GM12878 (cell line): Measurements from ENCODE around the gene SDHC.

ENCODE experiments used
- BHLHE40 ChIP-seq, 2 experiments: fragments of 450-650 bp in 1 of 2; IDR thresholded peaks; 2 replicates each; pipeline ENCODE4 v1.6.1; 2011 to 2017; ENCODE audit warnings: low read depth in 2 of 2, borderline replicate concordance in 1 of 2, improper control_type of control experiment in 1 of 2, low read length in 1 of 2, mild to moderate bottlenecking in 1 of 2
- BRCA1 ChIP-seq: IDR thresholded peaks from 2 replicates; pipeline ENCODE4 v1.6.1; 2011; ENCODE audit warnings: low read depth, low read length, improper control_type of control experiment
- CHD4 ChIP-seq: fragments of 200-600 bp; sonication (generic); IDR thresholded peaks from 2 replicates; pipeline ENCODE4 v1.6.1; 2016; ENCODE audit warnings: mild to moderate bottlenecking
- CTCF ChIP-seq, 3 experiments: IDR thresholded peaks in 2 of 3; conservative IDR thresholded peaks in 1 of 3; 2 replicates each; pipeline ENCODE4 v1.5.1; 2011; ENCODE audit warnings: low read depth in 3 of 3, low read length in 3 of 3, mild to moderate bottlenecking in 3 of 3, control low read depth in 2 of 3, moderate library complexity in 2 of 3, inconsistent platforms in 1 of 3, mixed read lengths in 1 of 3; ENCODE audit not compliant: control insufficient read depth in 2 of 3, insufficient read depth in 1 of 3; ENCODE audit errors: extremely low read depth in 1 of 3
- E2F4 ChIP-seq: IDR thresholded peaks from 2 replicates; pipeline ENCODE4 v1.6.1; 2012; ENCODE audit warnings: low read depth, low read length, improper control_type of control experiment
- MAX ChIP-seq: IDR thresholded peaks from 2 replicates; pipeline ENCODE4 v1.6.1; 2012; ENCODE audit warnings: low read depth, low read length, improper control_type of control experiment
- POLR2A ChIP-seq: IDR thresholded peaks from 2 replicates; pipeline ENCODE4 v1.6.1; 2011; ENCODE audit warnings: low read depth, mild to moderate bottlenecking, low read length
- PRDM15 ChIP-seq: fragments of 450-650 bp; formaldehyde crosslinking; IDR thresholded peaks from 2 replicates; pipeline ENCODE4 v1.4.0; 2020; ENCODE audit warnings: mild to moderate bottlenecking, moderate library complexity
- RAD21 ChIP-seq: IDR thresholded peaks from 2 replicates; pipeline ENCODE4 v1.6.1; 2011; ENCODE audit warnings: mild to moderate bottlenecking, low read depth, low read length, moderate library complexity; ENCODE audit not compliant: insufficient read depth
- SIN3A ChIP-seq: IDR thresholded peaks from 2 replicates; pipeline ENCODE4 v1.6.1; 2012; ENCODE audit warnings: low read depth, low read length, improper control_type of control experiment
- SMC3 ChIP-seq: IDR thresholded peaks from 2 replicates; pipeline ENCODE4 v1.6.1; 2011; ENCODE audit warnings: low read length, improper control_type of control experiment, borderline replicate concordance
- TAF1 ChIP-seq: IDR thresholded peaks from 2 replicates; pipeline ENCODE4 v1.6.1; 2011; ENCODE audit warnings: mild to moderate bottlenecking, low read depth, low read length, borderline replicate concordance
- TF ChIP-seq, protein P1 (sequence below): fragments of 450-650 bp; IDR thresholded peaks from 2 replicates; pipeline ENCODE4 v1.6.1; 2017; ENCODE audit warnings: mild to moderate bottlenecking, low read depth, inconsistent platforms; ENCODE audit not compliant: poor library complexity, severe bottlenecking
- TF ChIP-seq, protein P2 (sequence below): IDR thresholded peaks from 2 replicates; pipeline ENCODE4 v1.6.1; 2012; ENCODE audit warnings: low read length, inconsistent platforms

DNA sequence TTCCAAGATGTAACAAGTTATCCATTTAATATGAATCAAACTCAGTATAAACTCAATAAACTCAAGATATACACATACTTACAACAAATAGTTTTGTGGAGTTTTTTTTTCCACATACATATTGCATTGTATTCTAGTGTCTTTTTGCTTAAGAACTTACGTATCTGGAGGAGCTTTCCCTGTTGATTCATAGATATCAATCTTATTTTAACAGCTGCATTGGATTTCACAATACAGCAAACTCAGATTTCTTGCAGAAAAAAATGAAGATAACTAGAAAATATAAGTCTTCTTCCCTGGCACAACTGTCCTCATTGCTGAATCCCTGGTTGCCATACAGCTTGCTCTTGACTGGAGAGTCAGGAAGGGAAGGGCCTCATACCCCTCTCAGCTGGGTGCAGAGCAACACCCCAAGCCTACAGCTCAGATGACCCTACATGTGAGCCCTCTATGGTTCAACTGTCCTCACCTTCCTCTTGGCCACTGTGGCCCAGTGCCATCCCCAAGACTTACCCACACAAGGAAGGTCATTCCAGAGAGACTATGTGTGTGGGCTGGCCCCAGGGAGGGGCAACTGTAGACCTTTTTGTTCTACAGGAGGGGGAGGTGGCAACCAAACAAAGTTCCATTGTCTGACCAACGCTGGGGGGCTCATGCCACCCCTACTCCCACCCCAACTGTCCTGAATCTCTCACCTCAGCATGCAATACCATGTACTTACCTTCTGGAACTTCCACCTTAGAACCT, 6.1 kb upstream of the SDHC start:
- TF ChIP-seq, protein P1, sequence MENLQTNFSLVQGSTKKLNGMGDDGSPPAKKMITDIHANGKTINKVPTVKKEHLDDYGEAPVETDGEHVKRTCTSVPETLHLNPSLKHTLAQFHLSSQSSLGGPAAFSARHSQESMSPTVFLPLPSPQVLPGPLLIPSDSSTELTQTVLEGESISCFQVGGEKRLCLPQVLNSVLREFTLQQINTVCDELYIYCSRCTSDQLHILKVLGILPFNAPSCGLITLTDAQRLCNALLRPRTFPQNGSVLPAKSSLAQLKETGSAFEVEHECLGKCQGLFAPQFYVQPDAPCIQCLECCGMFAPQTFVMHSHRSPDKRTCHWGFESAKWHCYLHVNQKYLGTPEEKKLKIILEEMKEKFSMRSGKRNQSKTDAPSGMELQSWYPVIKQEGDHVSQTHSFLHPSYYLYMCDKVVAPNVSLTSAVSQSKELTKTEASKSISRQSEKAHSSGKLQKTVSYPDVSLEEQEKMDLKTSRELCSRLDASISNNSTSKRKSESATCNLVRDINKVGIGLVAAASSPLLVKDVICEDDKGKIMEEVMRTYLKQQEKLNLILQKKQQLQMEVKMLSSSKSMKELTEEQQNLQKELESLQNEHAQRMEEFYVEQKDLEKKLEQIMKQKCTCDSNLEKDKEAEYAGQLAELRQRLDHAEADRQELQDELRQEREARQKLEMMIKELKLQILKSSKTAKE, result no peak
- TF ChIP-seq CTCF (IDR thresholded peaks at IDR 0.05 in 2 of 3, conservative IDR thresholded peaks at IDR 0.05 in 1 of 3; ENCODE audit: control insufficient read depth in 2 of 3, extremely low read depth in 1 of 3, insufficient read depth in 1 of 3, low read depth in 3 of 3, low read length in 3 of 3) (no peak), MAX (no peak), CHD4 (no peak), TAF1 (no peak), PRDM15 (no peak), RAD21 (no peak), BHLHE40 (IDR thresholded peaks at IDR 0.05; ENCODE audit: borderline replicate concordance in 1 of 2, low read depth in 2 of 2, low read length in 1 of 2) (no peak), BRCA1 (no peak), SIN3A (no peak), SMC3 (no peak), E2F4 (no peak), POLR2A (no peak)
- TF ChIP-seq, protein P2, sequence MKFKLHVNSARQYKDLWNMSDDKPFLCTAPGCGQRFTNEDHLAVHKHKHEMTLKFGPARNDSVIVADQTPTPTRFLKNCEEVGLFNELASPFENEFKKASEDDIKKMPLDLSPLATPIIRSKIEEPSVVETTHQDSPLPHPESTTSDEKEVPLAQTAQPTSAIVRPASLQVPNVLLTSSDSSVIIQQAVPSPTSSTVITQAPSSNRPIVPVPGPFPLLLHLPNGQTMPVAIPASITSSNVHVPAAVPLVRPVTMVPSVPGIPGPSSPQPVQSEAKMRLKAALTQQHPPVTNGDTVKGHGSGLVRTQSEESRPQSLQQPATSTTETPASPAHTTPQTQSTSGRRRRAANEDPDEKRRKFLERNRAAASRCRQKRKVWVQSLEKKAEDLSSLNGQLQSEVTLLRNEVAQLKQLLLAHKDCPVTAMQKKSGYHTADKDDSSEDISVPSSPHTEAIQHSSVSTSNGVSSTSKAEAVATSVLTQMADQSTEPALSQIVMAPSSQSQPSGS, result no peak
